Heart left ventricle (tissue), 16 donors: ENCODE results near the gene STK11. TPM values are rescaled to one million over a fixed set of nuclear protein-coding genes. Genes with fewer than 3 reads are reported as not detected.

Experiments used
- ATAC-seq, 4 donors: fragments of 200-7000 bp; cut with Tn5 transposase; one replicate each; pipeline ENCODE4 v1.9.1; 2020 to 2022; ENCODE audit warnings: moderate library complexity in 4 of 4, mild to moderate bottlenecking in 3 of 4, moderate number of reproducible peaks in 1 of 4
- DNase-seq, 5 donors: peaks; one replicate each; pipeline ENCODE4 v3.0.0-alpha.2; 2020
- H3K27ac ChIP-seq, 12 donors: fragments of 200-600 bp; sonication (generic) in 4 of 12; one replicate each; pipeline versions ENCODE4 v1.5.0 to v1.8.0; 2016 to 2022; ENCODE audit warnings: mild to moderate bottlenecking in 2 of 12
- H3K27me3 ChIP-seq, 9 donors: fragments of 200-600 bp; sonication (generic) in 2 of 9; one replicate each; pipeline versions ENCODE4 v1.5.1 to v1.8.0; 2016 to 2022; ENCODE audit warnings: mild to moderate bottlenecking in 3 of 9
- H3K36me3 ChIP-seq, 9 donors: fragments of 200-600 bp; sonication (generic) in 2 of 9; one replicate each; pipeline versions ENCODE4 v1.5.0 to v1.8.0; 2018 to 2022; ENCODE audit warnings: mild to moderate bottlenecking in 2 of 9
- H3K4me1 ChIP-seq, 12 donors: fragments of 200-600 bp; sonication (generic) in 4 of 12; one replicate each; pipeline versions ENCODE4 v1.5.0 to v1.8.0; 2016 to 2022; ENCODE audit warnings: mild to moderate bottlenecking in 3 of 12
- H3K4me3 ChIP-seq, 12 donors: fragments of 200-600 bp; sonication (generic) in 4 of 12; one replicate each; pipeline versions ENCODE4 v1.5.0 to v1.8.0; 2017 to 2022; ENCODE audit warnings: mild to moderate bottlenecking in 9 of 12, moderate library complexity in 4 of 12
- H3K9me3 ChIP-seq, 12 donors: fragments of 200-600 bp; sonication (generic) in 4 of 12; one replicate each; pipeline versions ENCODE4 v1.5.0 to v1.8.0; 2016 to 2022; ENCODE audit warnings: mild to moderate bottlenecking in 1 of 12
- POLR2A ChIP-seq, 2 donors: fragments of 450-650 bp; IDR thresholded peaks; one replicate each; pipeline ENCODE4 v1.6.1; 2017; ENCODE audit warnings: antibody characterized with exemption in 2 of 2, mild to moderate bottlenecking in 2 of 2, moderate library complexity in 2 of 2
- WGBS, 4 donors: extraction: QIAGEN DNeasy Blood & Tissue Kit in 2 of 4; methylation state at CpG; one replicate each; pipeline versions ENCODE4 v1.1.5 to v1.1.7; 2013 to 2018; 5-methylcytosine and 5-hydroxymethylcytosine counted together
- intact Hi-C, 10 donors: fragments of 100-400 bp; cut with DNase I; formaldehyde crosslinking; loops; one replicate each; pipeline versions ENCODE4 v1.11.1 to v1.14.2; 2022
- polyA plus RNA-seq, 2 donors: library from polyadenylated mRNA; stranded (reverse); fragments of 200-250 nt; gene quantifications; one replicate each; pipeline ENCODE4 v1.2.3, GENCODE V29; 2013
- total RNA-seq, 9 donors: library from RNA; depleted of rRNA in 2 of 9; stranded (reverse); fragments of >200 nt in 2 of 9; fragmentation: NEBNext Ultra II Directional in 3 of 9; extraction: Animal tissue kit (Norgen Biotek cat#: 25700) in 3 of 9; gene quantifications; one replicate each; pipeline versions ENCODE4 v1.1.0 to v1.2.4, GENCODE V29; 2016 to 2023
- TF ChIP-seq, protein P1 (sequence below), 12 donors: fragments of 200-600 bp; sonication (generic) in 4 of 12; IDR thresholded peaks; one replicate each; pipeline versions ENCODE4 v1.5.0 to v1.8.0; 2018 to 2022; ENCODE audit warnings: antibody characterized with exemption in 12 of 12, mild to moderate bottlenecking in 5 of 12
- donor health status: ischemic (EF 13 %, LVEDD 7.1; RV severe dilation, severe dysfunction).
- donor health status: healthy with polysubstance abuse.
- donor health status: DM: no; HTN: yes; CAD: no.
- donor health status: DM: no; HTN: no; CAD: no.
- donor health status: ischemic (EF 25% LVEDD 6.9; RV normal size, moderate dysfunction).
- donor health status: ischemic (EF 25% LVEDD 5.7; RV mildly dilated, moderate dysfunction).
- donor health status: healthy.
- donor health status: DM: yes; HTN: yes; CAD: no.
- donor health status: ischemic (EF 35%, LVEDD 5.7; RV mildly dilated, moderate dysfunction).
- donor health status: nonischemic (EF 11% LVEDD 7.7; RV severe dilation, severe dysfunction).
- donor health status: DM: yes; HTN: yes; CAD: no.
- donor health status: PGD.
- donor health status: ischemic (EF 29% LVEDD 5.4; RV normal size, mild dysfunction).
- donor health status: nonischemic (EF 23%, LVEDD 6.1; RV moderate dilation, normal function).

The STK11 gene
- total and polyA plus RNA-seq, 11 donors, result 44.7 to 92.0 (median 50.7) TPM

DNA sequence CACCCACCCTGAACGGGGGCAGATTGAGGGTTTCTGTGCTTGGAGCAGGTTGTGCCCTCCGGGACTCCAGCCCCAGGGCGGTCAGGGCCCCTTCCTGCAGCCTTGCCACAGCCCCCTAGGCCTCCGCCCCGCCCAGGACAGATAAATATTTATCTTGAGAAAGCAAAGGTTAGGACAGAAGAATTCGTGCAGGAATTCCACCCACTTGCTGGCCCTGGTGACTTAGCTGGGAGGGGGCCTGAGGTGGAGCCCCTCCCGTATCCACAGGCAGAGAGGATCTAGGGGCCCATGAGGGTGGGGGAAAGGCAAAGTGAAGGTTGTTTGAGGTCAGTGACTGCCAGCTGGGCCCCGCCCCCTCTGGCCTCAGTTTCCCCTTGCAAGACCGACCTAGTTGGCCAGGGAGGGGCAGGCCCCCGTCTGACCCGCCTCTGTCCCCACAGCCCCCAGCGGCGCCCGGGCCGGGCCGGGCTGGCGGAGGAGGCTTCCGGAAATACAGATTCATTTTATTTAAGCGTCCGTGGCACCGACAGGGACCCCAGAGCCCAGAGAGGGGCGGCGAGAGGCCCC, 48.0 kb downstream of the STK11 start:
- TF ChIP-seq, protein P1, sequence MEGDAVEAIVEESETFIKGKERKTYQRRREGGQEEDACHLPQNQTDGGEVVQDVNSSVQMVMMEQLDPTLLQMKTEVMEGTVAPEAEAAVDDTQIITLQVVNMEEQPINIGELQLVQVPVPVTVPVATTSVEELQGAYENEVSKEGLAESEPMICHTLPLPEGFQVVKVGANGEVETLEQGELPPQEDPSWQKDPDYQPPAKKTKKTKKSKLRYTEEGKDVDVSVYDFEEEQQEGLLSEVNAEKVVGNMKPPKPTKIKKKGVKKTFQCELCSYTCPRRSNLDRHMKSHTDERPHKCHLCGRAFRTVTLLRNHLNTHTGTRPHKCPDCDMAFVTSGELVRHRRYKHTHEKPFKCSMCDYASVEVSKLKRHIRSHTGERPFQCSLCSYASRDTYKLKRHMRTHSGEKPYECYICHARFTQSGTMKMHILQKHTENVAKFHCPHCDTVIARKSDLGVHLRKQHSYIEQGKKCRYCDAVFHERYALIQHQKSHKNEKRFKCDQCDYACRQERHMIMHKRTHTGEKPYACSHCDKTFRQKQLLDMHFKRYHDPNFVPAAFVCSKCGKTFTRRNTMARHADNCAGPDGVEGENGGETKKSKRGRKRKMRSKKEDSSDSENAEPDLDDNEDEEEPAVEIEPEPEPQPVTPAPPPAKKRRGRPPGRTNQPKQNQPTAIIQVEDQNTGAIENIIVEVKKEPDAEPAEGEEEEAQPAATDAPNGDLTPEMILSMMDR (IDR thresholded peaks at IDR 0.05), result no peak
- peak in 1 of 2 donors; percentile 2 for TF ChIP-seq POLR2A (IDR thresholded peaks at IDR 0.05)
- ATAC-seq (no peak), DNase-seq (peak in 1 of 5 donors; percentile 73)
- Histone ChIP-seq H3K4me3 (peak overlapping the region; percentile 17 to 97 (median 84)), H3K4me1 (peaks cover 25 to 78% (median 62%) of the 10 kb centered on the region in 12 donors), H3K27me3 (no peaks in the 10 kb centered on the region), H3K27ac (peak overlapping the region; percentile 96 to 100 (median 100)), H3K9me3 (no peaks in the 10 kb centered on the region), H3K36me3 (peaks cover 9 to 68% (median 62%) of the 10 kb centered on the region in 9 donors)
- intact Hi-C loops, result loop anchor here in 1 of 10 donors (5.0 kb wide), 1 partner anchor 456 kb away; the partner anchor contains the start of gene PTBP1
- 25 to 55% (median 35%) methylated on average over 11 to 23 of the region's 23 CpGs for WGBS, 4 donors

DNA sequence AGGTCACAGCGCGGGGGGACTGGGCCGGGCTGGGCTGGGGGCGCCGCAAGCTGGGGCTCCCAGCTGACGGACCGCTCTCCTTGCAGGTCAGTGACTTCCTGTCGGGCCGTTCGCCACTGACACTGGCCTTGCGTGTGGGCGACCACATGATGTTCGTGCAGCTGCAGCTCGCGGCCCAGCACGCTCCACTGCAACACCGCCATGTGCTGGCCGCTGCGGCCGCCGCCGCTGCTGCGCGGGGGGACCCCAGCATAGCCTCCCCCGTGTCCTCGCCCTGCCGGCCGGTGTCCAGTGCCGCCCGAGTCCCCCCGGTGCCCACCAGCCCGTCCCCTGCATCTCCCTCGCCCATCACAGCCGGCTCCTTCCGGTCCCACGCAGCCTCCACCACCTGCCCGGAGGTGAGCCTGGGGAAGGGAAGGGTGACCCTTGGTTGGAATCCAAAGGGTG, 48.5 kb downstream of the STK11 start:
- peak overlapping the region in 11 of 12 donors; percentile 17 to 97 (median 84) for H3K4me3 ChIP-seq
- peaks cover 9 to 68% (median 65%) of the 10 kb centered on the region in 9 donors for H3K36me3 ChIP-seq
- H3K27me3 ChIP-seq, result no peaks in the 10 kb centered on the region
- peak overlapping the region; percentile 96 to 100 (median 100) for H3K27ac ChIP-seq
- TF ChIP-seq, protein P1 (IDR thresholded peaks at IDR 0.05), result no peak
- no peak for TF ChIP-seq POLR2A (IDR thresholded peaks at IDR 0.05)
- 58 to 77% (median 66%) methylated on average over 23 to 37 of the region's 37 CpGs for WGBS, 4 donors
- peaks cover 25 to 83% (median 67%) of the 10 kb centered on the region in 12 donors for H3K4me1 ChIP-seq
- DNase-seq (peak in 4 of 5 donors; percentile 61 to 76 (median 67)), ATAC-seq (no peak)
- H3K9me3 ChIP-seq, result no peaks in the 10 kb centered on the region
- intact Hi-C loops, result loop anchor here in 1 of 10 donors (5.0 kb wide), 1 partner anchor 457 kb away; the partner anchor contains the start of gene PTBP1

DNA sequence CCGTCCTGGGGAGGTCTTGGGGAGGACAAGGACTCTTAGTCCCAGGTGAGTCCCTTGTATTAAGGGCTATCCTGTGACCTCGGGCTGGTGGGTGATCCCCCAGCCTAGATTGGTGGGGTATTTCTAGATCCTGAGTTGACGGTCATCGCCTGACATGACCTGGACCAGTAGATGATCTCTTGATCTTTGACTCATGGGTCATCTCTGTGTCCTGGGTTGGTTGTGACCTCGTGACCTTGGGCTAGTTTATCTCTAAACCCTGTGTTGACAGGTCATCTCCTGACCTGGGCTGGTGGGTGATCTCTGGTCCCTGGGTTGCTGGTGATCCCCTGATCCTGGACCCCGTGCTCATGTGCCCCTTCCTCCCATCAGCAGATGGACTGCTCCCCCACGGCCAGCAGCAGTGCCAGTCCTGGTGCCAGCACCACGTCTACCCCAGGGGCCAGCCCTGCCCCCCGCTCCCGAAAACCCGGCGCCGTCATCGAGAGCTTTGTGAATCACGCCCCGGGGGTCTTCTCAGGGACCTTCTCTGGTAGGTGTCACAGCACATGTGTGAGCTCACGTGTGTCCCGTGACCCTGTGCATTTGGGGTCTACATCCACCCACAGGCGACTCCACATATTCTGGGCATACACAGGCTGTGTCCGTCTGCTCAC, 49.1 kb downstream of the STK11 start:
- intact Hi-C loops, result loop anchor here in 1 of 10 donors (5.0 kb wide), 1 partner anchor 457 kb away; the partner anchor contains the start of gene PTBP1
- Histone ChIP-seq H3K27me3 (no peaks in the 10 kb centered on the region), H3K4me1 (peaks cover 25 to 89% (median 73%) of the 10 kb centered on the region in 12 donors), H3K27ac (peak overlapping the region; percentile 96 to 100 (median 100)), H3K36me3 (peaks cover 9 to 68% (median 65%) of the 10 kb centered on the region in 9 donors), H3K4me3 (peak overlapping the region in 9 of 12 donors; percentile 73 to 97 (median 84)), H3K9me3 (no peaks in the 10 kb centered on the region)
- peak in 1 of 5 donors; percentile 38 for DNase-seq
- WGBS, 4 donors, result 78 to 88% (median 84%) methylated on average over 13 to 20 of the region's 20 CpGs
- TF ChIP-seq POLR2A (IDR thresholded peaks at IDR 0.05), result no peak
- TF ChIP-seq, protein P1 (IDR thresholded peaks at IDR 0.05), result no peak
- ATAC-seq, result no peak
